ENCODE measurements around the gene FBXO7. TPM values are rescaled to one million over a fixed set of nuclear protein-coding genes. Genes with fewer than 3 reads are reported as not detected.
A peak's percentile ranks its signal among the peaks of the same experiment; 100 is the strongest.

The FBXO7 gene
- total and polyA plus RNA-seq, 12 donors, result 52.0 to 183 (median 112) TPM

DNA sequence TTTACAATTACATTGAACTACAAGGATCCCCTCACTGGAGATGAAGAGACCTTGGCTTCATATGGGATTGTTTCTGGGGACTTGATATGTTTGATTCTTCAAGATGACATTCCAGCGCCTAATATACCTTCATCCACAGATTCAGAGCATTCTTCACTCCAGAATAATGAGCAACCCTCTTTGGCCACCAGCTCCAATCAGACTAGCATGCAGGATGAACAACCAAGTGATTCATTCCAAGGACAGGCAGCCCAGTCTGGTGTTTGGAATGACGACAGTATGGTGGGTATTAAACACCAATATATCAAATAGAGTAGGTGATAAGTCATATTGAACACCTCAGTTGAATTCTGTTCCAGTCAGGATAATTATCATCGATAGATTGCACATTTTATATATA is 4.4 kb downstream of the FBXO7 start:
- 77 to 81% (median 79%) methylated on average over 3 of the region's 3 CpGs for WGBS, 4 donors
- H3K4me1 ChIP-seq (replicated peaks in 1 of 2), result peaks cover 13 to 46% of the 10 kb centered on the region in 2 donors
- H3K27me3 ChIP-seq, result no peaks in the 10 kb centered on the region
- peak in 6 of 7 donors; percentile 27 to 62 (median 46) for DNase-seq
- peak overlapping the region in 2 of 5 donors; percentile 39 to 47 for H3K27ac ChIP-seq
- H3K36me3 ChIP-seq (replicated peaks in 1 of 2), result no peaks in the 10 kb centered on the region
- intact Hi-C loops (cut with DNase I), result no loop called here
- TF ChIP-seq, protein P1, sequence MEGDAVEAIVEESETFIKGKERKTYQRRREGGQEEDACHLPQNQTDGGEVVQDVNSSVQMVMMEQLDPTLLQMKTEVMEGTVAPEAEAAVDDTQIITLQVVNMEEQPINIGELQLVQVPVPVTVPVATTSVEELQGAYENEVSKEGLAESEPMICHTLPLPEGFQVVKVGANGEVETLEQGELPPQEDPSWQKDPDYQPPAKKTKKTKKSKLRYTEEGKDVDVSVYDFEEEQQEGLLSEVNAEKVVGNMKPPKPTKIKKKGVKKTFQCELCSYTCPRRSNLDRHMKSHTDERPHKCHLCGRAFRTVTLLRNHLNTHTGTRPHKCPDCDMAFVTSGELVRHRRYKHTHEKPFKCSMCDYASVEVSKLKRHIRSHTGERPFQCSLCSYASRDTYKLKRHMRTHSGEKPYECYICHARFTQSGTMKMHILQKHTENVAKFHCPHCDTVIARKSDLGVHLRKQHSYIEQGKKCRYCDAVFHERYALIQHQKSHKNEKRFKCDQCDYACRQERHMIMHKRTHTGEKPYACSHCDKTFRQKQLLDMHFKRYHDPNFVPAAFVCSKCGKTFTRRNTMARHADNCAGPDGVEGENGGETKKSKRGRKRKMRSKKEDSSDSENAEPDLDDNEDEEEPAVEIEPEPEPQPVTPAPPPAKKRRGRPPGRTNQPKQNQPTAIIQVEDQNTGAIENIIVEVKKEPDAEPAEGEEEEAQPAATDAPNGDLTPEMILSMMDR (IDR thresholded peaks at IDR 0.05), result no peak
- peak in 1 of 2 donors; percentile 28 for TF ChIP-seq POLR2A (IDR thresholded peaks at IDR 0.05)
- H3K9me3 ChIP-seq (replicated peaks in 1 of 3), result no peaks in the 10 kb centered on the region
- no peak overlapping the region for H3K4me3 ChIP-seq

DNA sequence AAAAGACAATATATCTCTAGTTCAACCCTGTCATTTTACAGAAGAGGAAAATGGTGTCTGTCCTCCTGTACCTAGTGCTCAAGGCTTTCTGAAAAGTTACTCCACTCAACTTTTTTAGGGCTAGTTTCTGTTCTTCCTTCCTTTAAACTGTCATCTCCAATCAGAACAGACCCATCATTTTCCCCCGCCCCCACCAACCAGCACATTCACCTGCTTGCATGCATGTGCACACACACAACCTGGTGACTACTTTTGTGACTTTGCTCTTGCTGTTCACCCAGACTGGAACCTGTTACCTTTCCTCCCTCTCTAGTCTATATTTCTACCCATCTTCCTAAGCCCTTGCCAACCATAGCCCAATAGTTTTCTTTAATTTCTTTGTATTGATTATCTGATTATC is 5.6 kb downstream of the FBXO7 start:
- 96 to 100% (median 97%) methylated on average over 1 of the region's 1 CpG for WGBS, 4 donors
- no peak overlapping the region for H3K4me3 ChIP-seq
- intact Hi-C loops (cut with DNase I), result no loop called here
- H3K4me1 ChIP-seq (replicated peaks in 1 of 2), result peaks cover 10 to 46% of the 10 kb centered on the region in 2 donors
- no peaks in the 10 kb centered on the region for H3K9me3 ChIP-seq (replicated peaks in 1 of 3)
- no peak for DNase-seq
- peaks cover 0 to 5% of the 10 kb centered on the region in 2 donors for H3K36me3 ChIP-seq (replicated peaks in 1 of 2)
- no peak for TF ChIP-seq POLR2A (IDR thresholded peaks at IDR 0.05)
- TF ChIP-seq, protein P1 (IDR thresholded peaks at IDR 0.05), result no peak
- no peak overlapping the region for H3K27ac ChIP-seq
- no peaks in the 10 kb centered on the region for H3K27me3 ChIP-seq

DNA sequence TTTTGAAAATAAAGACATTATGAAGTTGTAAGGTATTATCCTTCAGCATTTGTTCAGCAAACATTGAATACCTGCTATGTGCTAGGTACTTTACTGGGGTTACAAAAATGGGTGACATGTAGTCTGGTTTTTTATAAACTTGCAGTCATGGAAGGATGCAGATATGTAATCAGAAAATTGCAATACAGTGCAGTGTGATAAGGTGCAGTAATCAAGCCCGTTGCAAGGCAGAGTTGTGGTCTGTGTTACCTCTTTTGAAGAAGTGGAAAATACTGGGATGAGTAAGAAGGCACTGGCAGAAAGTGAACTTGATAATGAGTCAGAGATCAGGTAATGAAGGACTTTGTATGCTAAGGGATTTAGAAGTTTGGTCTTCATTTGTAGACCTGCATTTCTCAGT is 8.1 kb downstream of the FBXO7 start:
- Histone ChIP-seq H3K27me3 (no peaks in the 10 kb centered on the region), H3K4me1 (replicated peaks in 1 of 2) (peaks cover 0 to 36% of the 10 kb centered on the region in 2 donors), H3K36me3 (replicated peaks in 1 of 2) (peaks cover 0 to 29% of the 10 kb centered on the region in 2 donors), H3K27ac (peak overlapping the region in 2 of 5 donors; percentile 12 to 17), H3K9me3 (replicated peaks in 1 of 3) (no peaks in the 10 kb centered on the region), H3K4me3 (no peak overlapping the region)
- peak in 2 of 7 donors; percentile 12 to 24 for DNase-seq
- intact Hi-C loops (cut with DNase I), result no loop called here
- TF ChIP-seq, protein P1 (IDR thresholded peaks at IDR 0.05), result no peak
- TF ChIP-seq POLR2A (IDR thresholded peaks at IDR 0.05), result no peak
- WGBS, 4 donors, result 14 to 62% (median 36%) methylated on average over 1 of the region's 1 CpG

DNA sequence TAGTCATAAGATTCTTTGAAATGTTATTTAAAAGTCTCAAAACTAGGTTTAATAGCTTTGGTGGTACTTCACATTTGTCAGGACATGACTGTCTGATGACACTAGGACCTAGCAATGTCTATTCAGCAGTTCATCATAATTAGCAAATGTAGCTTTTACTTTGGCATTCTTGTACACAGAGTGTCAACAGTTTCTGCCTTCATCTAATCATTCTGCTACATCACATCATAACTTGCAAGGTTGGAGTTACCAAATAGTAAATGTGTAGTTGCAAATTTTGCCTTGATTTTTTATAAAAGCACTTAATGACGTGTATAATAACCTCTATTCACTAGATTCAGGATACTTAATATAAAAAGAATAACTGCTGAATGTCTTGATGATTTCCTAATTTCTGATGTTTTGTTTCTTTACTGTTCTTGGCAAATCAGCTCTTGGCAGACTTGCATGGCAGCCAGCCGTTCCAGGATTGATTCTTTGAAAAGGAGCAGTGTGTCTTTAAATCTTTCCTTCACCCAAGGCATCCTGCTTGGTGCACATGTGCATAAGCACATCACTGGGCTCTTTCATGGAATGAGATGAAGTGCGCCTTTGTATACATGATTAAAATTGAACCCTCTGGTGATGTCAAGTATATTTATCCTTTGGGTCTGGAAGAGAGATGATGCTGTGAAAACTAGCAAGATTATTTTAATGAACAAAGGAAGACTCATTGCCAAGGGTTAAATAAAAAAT is 12.2 kb downstream of the FBXO7 start:
- Histone ChIP-seq H3K9me3 (replicated peaks in 1 of 3) (no peaks in the 10 kb centered on the region), H3K27me3 (no peaks in the 10 kb centered on the region), H3K36me3 (replicated peaks in 1 of 2) (peaks cover 0 to 44% of the 10 kb centered on the region in 2 donors), H3K27ac (no peak overlapping the region), H3K4me3 (no peak overlapping the region), H3K4me1 (replicated peaks in 1 of 2) (peaks cover 0 to 35% of the 10 kb centered on the region in 2 donors)
- TF ChIP-seq, protein P1 (IDR thresholded peaks at IDR 0.05), result no peak
- TF ChIP-seq POLR2A (IDR thresholded peaks at IDR 0.05), result no peak
- DNase-seq, result peak in 1 of 7 donors; percentile 33
- intact Hi-C loops (cut with DNase I), result no loop called here
- WGBS, 4 donors, result 75 to 80% (median 76%) methylated on average over 3 of the region's 3 CpGs

Data from adrenal gland (tissue), 12 donors.